NK-92 (cell line): Measurements from ENCODE around the gene PLEKHA6.

Experiments used
- DNase-seq: peaks from one replicate; lab custom pipeline; 2025; ENCODE audit not compliant: unreplicated experiment; lab: John Stamatoyannopoulos, UW

PLEKHA6 gene

GRCh38 chr1:204357551-204358490, 1.9 kb downstream of the PLEKHA6 start:
- DNase-seq = no peak

- DNase-seq = no peak
Measured at GRCh38 chr1:204356997-204357396, 2.7 kb downstream of the PLEKHA6 start.

- DNase-seq = no peak
Measured at GRCh38 chr1:204355913-204356312, 3.8 kb downstream of the PLEKHA6 start.

GRCh38 chr1:204354579-204354978, 5.2 kb downstream of the PLEKHA6 start:
- DNase-seq = no peak

- no peak for DNase-seq
Measured at GRCh38 chr1:204353213-204353910, 6.4 kb downstream of the PLEKHA6 start.

- no peak for DNase-seq
Measured at GRCh38 chr1:204350857-204351573, 8.7 kb downstream of the PLEKHA6 start.

GRCh38 chr1:204350312-204350711, 9.4 kb downstream of the PLEKHA6 start:
- no peak for DNase-seq

- no peak for DNase-seq
Measured at GRCh38 chr1:204349602-204350001, 10.1 kb downstream of the PLEKHA6 start.

- DNase-seq = no peak
Measured at GRCh38 chr1:204348722-204349121, 11.0 kb downstream of the PLEKHA6 start.

- DNase-seq = no peak
Measured at GRCh38 chr1:204348242-204348641, 11.5 kb downstream of the PLEKHA6 start.

GRCh38 chr1:204345941-204346645, 13.6 kb downstream of the PLEKHA6 start:
- DNase-seq = no peak

- DNase-seq = no peak
Measured at GRCh38 chr1:204345438-204345841, 14.3 kb downstream of the PLEKHA6 start.

- DNase-seq = no peak
Measured at GRCh38 chr1:204344665-204345355, 14.9 kb downstream of the PLEKHA6 start.

GRCh38 chr1:204343802-204344201, 15.9 kb downstream of the PLEKHA6 start:
- DNase-seq = no peak

GRCh38 chr1:204343247-204343646, 16.5 kb downstream of the PLEKHA6 start:
- no peak for DNase-seq

- DNase-seq = no peak
Measured at GRCh38 chr1:204342310-204342709, 17.4 kb downstream of the PLEKHA6 start.

GRCh38 chr1:204341380-204341779, 18.3 kb downstream of the PLEKHA6 start:
- DNase-seq = no peak

GRCh38 chr1:204340081-204340889, 19.4 kb downstream of the PLEKHA6 start:
- DNase-seq = no peak

- DNase-seq = no peak
Measured at GRCh38 chr1:204339541-204339940, 20.2 kb downstream of the PLEKHA6 start.
